ENCODE measurements around the gene FER.
"Not testable (repeated sequence)": the region's sequence is repeated elsewhere in the genome, so short reads cannot be mapped to it uniquely, and the experiment has no call there.

FER gene

GRCh38 chr5:108818613-108819272 lies 71.0 kb downstream of the FER start:
- no peak for TF ChIP-seq CTCF (IDR thresholded peaks at IDR 0.05; ENCODE audit: low read length, missing control alignments)
- peak; percentile 61 for DNase-seq (ENCODE audit: low read depth)
- H3K4me3 ChIP-seq (replicated peaks; ENCODE audit: low read depth, low read length): no peak overlapping the region

- DNase-seq (ENCODE audit: low read depth): no peak
- no peak for TF ChIP-seq CTCF (IDR thresholded peaks at IDR 0.05; ENCODE audit: low read length, missing control alignments)
- H3K4me3 ChIP-seq (replicated peaks; ENCODE audit: low read depth, low read length): no peak overlapping the region
These were observed 73.3 kb downstream of the FER start for GRCh38 chr5:108820983-108821382.

- no peak for DNase-seq (ENCODE audit: low read depth)
These were observed 74.7 kb downstream of the FER start for GRCh38 chr5:108822211-108822947.

DNA sequence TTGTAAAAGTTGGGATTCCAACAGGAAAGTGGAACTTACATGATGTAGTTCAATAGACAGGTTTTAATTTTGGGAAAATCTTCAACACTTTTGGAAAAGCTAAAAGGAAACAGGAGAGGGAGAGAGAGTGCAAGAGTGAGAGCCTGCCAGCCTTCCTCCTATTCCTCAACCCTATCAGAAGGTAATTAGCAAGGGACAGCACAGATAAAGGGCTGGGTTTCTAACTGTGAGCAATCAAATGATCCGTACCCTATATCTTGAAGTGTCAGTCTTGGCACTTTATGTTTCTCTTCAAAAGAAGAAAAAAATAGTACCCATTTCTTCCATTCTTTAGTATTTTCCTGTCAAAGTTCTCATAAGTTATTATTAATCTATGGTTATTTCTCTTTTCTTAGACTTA lies 79.4 kb downstream of the FER start:
- DNase-seq (ENCODE audit: low read depth): no peak
- no peak for TF ChIP-seq CTCF (IDR thresholded peaks at IDR 0.05; ENCODE audit: low read length, missing control alignments)
- no peak overlapping the region for H3K4me3 ChIP-seq (replicated peaks; ENCODE audit: low read depth, low read length)

More at GRCh38 chr5:108822211-108822947, 74.7 kb downstream of the FER start:
- no peak for TF ChIP-seq CTCF (IDR thresholded peaks at IDR 0.05; ENCODE audit: low read length, missing control alignments)
- H3K4me3 ChIP-seq (replicated peaks; ENCODE audit: low read depth, low read length): no peak overlapping the region

GRCh38 chr5:108830705-108831276 lies 83.1 kb downstream of the FER start:
- TF ChIP-seq CTCF (IDR thresholded peaks at IDR 0.05; ENCODE audit: low read length, missing control alignments): no peak
- DNase-seq (ENCODE audit: low read depth): no peak

DNA sequence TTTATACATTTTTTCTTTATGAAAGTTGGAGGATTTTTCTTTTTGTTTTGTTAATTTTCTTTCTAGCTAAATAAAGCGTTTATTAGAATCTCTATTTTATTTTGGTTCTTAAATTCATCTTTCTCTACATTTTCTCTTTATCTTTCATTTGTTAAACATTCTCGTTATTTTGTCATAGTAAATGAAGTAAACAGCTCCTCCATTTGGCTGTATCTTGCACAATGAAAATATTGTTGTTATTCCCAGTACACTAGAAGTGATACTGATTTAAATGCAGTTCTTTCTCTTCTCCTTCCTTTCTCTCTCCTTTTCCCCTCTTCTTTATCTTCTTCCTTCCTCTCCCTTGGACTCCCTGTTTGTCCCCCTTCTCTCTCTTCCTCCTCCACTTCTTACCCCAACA lies 88.8 kb downstream of the FER start:
- H3K4me3 ChIP-seq (replicated peaks; ENCODE audit: low read depth, low read length): no peak overlapping the region
- no peak for TF ChIP-seq CTCF (IDR thresholded peaks at IDR 0.05; ENCODE audit: low read length, missing control alignments)
- no peak for DNase-seq (ENCODE audit: low read depth)

More at GRCh38 chr5:108830705-108831276, 83.1 kb downstream of the FER start:
- no peak overlapping the region for H3K4me3 ChIP-seq (replicated peaks; ENCODE audit: low read depth, low read length)

DNA sequence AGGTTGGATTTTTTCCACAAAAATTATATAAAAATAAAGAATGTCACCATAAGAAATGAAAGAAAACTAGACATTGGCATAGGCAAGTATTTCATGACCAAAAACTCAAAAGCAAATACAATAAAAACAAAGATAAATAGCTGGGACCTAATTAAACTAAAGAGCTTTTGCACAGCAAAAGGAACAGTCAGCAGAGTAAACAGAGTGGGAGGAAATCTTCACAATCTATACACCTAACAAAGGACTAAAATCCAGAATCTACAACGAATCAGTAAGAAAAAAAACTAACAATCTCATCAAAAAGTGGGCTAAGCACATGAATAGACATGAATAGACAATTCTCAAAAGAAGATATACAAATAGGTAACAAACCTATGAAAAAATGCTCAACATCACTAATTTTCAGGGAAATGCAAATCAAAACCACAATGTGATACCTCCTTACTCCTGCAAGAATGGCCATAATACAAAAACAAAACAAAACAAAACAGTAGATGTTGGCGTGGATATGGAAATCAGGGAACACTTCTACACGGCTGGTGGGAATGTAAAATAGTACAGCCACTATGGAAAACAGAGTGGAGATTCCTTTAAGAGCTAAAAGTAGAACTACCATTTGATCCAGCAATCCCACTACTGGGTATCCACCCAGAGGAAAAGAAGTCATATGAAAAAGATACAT lies 94.7 kb downstream of the FER start:
- DNase-seq (ENCODE audit: low read depth); H3K4me3 ChIP-seq (replicated peaks; ENCODE audit: low read depth, low read length): not testable (repeated sequence)

DNA sequence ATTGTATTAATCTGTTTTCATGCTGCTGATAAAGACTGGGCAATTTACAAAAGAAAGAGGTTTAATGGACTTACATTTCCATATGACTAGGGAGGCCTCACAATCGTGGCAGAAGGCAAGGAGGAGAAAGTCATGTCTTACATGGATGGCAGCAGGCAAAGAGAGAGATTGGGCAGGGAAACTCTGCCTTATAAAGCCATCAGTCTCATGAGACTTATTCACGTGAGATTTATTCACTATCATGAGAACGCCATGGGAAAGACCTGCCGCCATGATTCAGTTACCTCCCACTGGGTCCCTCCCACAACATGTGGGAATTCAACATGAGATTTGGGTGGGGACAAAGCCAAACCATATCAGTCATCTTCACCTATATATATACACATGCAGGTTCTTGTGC lies 103.4 kb downstream of the FER start:
- H3K4me3 ChIP-seq (replicated peaks; ENCODE audit: low read depth, low read length); DNase-seq (ENCODE audit: low read depth): not testable (repeated sequence)

Data from fibroblast of pulmonary artery (primary cell).